Muscle layer of colon (tissue), 2 donors: ENCODE data around the gene NR3C1.

ENCODE experiments used
- H3K27ac ChIP-seq: one replicate; pipeline ENCODE4 v1.7.0; 2013; ENCODE audit warnings: low read depth, mild to moderate bottlenecking, low read length, moderate library complexity
- H3K27me3 ChIP-seq, 2 donors: one replicate each; pipeline ENCODE4 v1.7.0; 2013; ENCODE audit warnings: low read length in 2 of 2, mild to moderate bottlenecking in 2 of 2; ENCODE audit not compliant: insufficient read depth in 2 of 2, control insufficient read depth in 1 of 2
- H3K36me3 ChIP-seq: one replicate; pipeline ENCODE4 v1.7.0; 2013; ENCODE audit warnings: mild to moderate bottlenecking, low read length; ENCODE audit not compliant: insufficient read depth
- H3K4me1 ChIP-seq: one replicate; pipeline ENCODE4 v1.7.0; 2013; ENCODE audit warnings: mild to moderate bottlenecking, low read length; ENCODE audit not compliant: insufficient read depth
- H3K4me3 ChIP-seq, 2 donors: one replicate each; pipeline ENCODE4 v1.7.0; 2013; ENCODE audit warnings: low read length in 2 of 2, low read depth in 1 of 2, mild to moderate bottlenecking in 1 of 2, moderate library complexity in 1 of 2
- H3K9ac ChIP-seq: one replicate; pipeline ENCODE4 v1.7.0; 2013; ENCODE audit warnings: low read length
- H3K9me3 ChIP-seq: one replicate; pipeline ENCODE4 v1.7.0; 2013; ENCODE audit warnings: mild to moderate bottlenecking, low read length
- donor health status: abdominal sarcoma.
- donor health status: Adenocarcinoma of cecum.

Gene NR3C1

DNA sequence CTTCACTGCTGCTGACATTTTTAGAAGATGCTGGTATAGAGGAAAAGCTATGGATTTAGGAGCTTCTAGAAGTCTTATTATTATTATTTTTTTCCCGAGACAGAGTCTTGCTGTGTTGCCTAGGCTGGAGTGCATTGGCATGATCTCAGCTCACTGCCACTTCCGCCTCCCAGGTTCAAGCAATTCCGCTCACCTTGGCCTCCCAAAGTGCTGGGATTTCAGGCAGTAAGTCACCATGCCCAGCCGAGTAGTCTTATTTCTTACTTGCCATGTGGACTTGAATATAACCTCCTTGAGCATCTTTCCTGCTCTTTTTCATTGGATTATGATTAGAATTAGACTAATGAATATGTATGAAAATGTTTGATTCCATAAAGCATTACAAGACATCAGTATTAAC is 119.5 kb downstream of the NR3C1 start:
- Histone ChIP-seq H3K36me3 (peaks cover 7% of the 10 kb centered on the region), H3K27me3 (no peaks in the 10 kb centered on the region), H3K4me1 (no peaks in the 10 kb centered on the region), H3K4me3 (no peak overlapping the region), H3K9ac (no peak overlapping the region), H3K27ac (no peak overlapping the region), H3K9me3 (no peaks in the 10 kb centered on the region)

GRCh38 chr5:143281226-143281625 is 122.3 kb downstream of the NR3C1 start:
- no peak overlapping the region for H3K4me3 ChIP-seq
- H3K27me3 ChIP-seq: no peaks in the 10 kb centered on the region
- no peak overlapping the region for H3K9ac ChIP-seq
- H3K36me3 ChIP-seq: peaks cover 11% of the 10 kb centered on the region
- H3K9me3 ChIP-seq: no peaks in the 10 kb centered on the region
- H3K4me1 ChIP-seq: no peaks in the 10 kb centered on the region
- H3K27ac ChIP-seq: no peak overlapping the region

GRCh38 chr5:143279698-143280097 is 123.8 kb downstream of the NR3C1 start:
- no peaks in the 10 kb centered on the region for H3K27me3 ChIP-seq
- H3K9me3 ChIP-seq: no peaks in the 10 kb centered on the region
- no peak overlapping the region for H3K27ac ChIP-seq
- H3K9ac ChIP-seq: no peak overlapping the region
- H3K36me3 ChIP-seq: peaks cover 11% of the 10 kb centered on the region
- H3K4me3 ChIP-seq: no peak overlapping the region
- H3K4me1 ChIP-seq: no peaks in the 10 kb centered on the region

DNA sequence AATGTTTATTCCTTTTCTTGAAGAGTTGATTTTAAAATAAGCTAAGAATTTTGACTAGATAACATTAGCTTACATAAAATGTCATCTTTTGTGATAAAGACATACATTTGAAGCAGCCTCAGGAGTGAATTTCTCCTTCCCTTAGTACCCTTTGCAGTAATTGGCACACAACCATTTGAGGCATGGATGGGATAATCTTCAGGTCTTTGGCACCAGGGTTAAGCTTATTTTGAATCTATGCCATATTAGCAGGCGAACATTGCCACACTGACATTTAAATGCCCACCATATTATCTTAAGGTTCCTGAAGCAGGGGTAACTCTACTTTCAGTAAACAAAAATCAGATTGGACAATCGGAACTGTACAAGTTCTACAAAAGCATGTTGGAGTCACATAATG is 126.0 kb downstream of the NR3C1 start:
- no peak overlapping the region for H3K27ac ChIP-seq
- H3K4me1 ChIP-seq: no peaks in the 10 kb centered on the region
- H3K4me3 ChIP-seq: no peak overlapping the region
- H3K36me3 ChIP-seq: peaks cover 8% of the 10 kb centered on the region
- no peaks in the 10 kb centered on the region for H3K9me3 ChIP-seq
- H3K27me3 ChIP-seq: no peaks in the 10 kb centered on the region
- H3K9ac ChIP-seq: no peak overlapping the region

DNA sequence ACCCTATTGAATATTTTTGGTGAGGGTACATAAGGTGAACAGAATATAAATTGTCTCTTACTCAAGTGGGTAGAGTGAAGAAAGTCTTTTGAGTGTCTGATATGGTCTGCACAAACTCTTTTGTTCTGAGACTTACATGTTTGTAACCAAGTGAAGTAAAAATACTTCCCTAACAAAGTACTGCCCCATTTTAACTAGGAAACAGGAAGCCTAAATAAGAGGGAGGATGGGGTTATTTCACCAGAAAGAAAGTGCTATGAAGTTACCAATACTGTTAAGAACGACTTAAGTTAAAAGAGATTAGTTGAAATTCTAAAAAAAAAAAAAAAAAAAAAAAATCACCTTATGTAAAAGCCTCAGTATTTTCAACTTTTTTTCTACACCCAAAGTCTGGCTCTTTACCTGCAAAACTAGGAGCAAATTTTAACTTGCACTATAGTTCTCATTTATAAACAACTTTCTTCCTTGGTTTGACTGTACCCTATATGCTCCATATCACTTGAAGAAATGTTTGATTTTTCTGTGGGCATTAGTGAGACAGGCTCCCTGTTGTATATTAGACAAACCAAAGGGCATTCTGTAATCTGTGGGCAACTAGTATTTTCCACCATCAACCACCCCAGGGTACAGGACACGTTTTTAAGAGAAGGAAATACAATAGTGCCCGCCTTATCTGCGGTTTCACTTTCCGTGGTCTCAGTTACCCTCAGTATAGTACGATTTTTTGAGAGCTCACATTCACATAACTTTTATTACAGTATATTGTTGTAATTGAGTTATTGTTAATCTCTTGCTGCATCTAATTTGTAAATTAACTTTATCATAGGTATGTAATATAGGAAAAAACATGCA is 127.7 kb downstream of the NR3C1 start:
- H3K9ac ChIP-seq: no peak overlapping the region
- H3K27me3 ChIP-seq: no peaks in the 10 kb centered on the region
- H3K9me3 ChIP-seq: no peaks in the 10 kb centered on the region
- no peaks in the 10 kb centered on the region for H3K4me1 ChIP-seq
- no peak overlapping the region for H3K27ac ChIP-seq
- H3K36me3 ChIP-seq: peaks cover 7% of the 10 kb centered on the region
- H3K4me3 ChIP-seq: no peak overlapping the region

DNA sequence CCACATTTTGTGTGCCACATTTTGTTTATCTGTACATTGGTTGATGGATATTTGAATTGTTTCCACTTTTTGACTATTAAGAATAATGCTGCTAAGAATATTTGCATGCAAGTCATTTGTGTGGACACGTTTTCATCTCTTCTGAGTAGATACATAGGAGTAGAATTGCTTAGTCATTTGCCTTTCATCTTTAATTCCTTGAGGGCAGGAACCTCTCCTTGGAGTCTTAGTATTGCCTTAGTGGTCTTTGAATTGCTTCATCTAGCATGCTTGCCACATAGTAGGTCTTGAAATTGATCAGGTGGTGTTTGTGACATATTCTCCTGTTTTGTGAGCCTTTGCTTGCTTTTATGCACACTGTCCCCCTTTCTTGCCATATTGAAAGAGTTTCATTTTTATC is 128.5 kb downstream of the NR3C1 start:
- Histone ChIP-seq H3K27me3 (no peaks in the 10 kb centered on the region), H3K4me1 (no peaks in the 10 kb centered on the region), H3K9ac (no peak overlapping the region), H3K27ac (no peak overlapping the region), H3K4me3 (no peak overlapping the region), H3K36me3 (peaks cover 3% of the 10 kb centered on the region), H3K9me3 (no peaks in the 10 kb centered on the region)

GRCh38 chr5:143271431-143271830 is 132.1 kb downstream of the NR3C1 start:
- Histone ChIP-seq H3K9me3 (no peaks in the 10 kb centered on the region), H3K4me1 (no peaks in the 10 kb centered on the region), H3K36me3 (no peaks in the 10 kb centered on the region), H3K27ac (no peak overlapping the region), H3K9ac (no peak overlapping the region), H3K4me3 (no peak overlapping the region), H3K27me3 (no peaks in the 10 kb centered on the region)

DNA sequence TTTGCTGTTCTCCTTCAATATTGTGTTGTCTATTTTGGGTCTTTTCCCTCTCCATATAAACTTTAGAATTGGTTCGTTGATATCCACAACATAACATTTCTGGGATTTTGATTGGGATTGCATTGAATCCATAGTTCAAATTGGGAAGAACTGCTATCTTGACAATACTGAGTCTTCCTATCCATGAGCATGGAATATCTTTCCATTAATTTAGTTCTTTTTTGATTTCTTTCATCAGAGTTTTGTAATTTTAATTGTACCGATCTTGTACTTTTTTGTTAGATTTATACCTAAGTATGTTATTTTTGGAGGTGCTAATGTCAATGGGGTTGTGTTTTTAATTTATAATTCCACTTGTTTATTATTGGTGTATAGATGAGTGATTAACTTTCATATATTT is 135.1 kb downstream of the NR3C1 start:
- Histone ChIP-seq H3K36me3 (no peaks in the 10 kb centered on the region), H3K9me3 (no peaks in the 10 kb centered on the region), H3K27me3 (no peaks in the 10 kb centered on the region), H3K4me3 (no peak overlapping the region), H3K4me1 (no peaks in the 10 kb centered on the region), H3K27ac (no peak overlapping the region), H3K9ac (no peak overlapping the region)

GRCh38 chr5:143267186-143267585 is 136.3 kb downstream of the NR3C1 start:
- Histone ChIP-seq H3K9me3 (no peaks in the 10 kb centered on the region), H3K4me3 (no peak overlapping the region), H3K4me1 (no peaks in the 10 kb centered on the region), H3K27ac (no peak overlapping the region), H3K27me3 (no peaks in the 10 kb centered on the region), H3K9ac (no peak overlapping the region), H3K36me3 (no peaks in the 10 kb centered on the region)

DNA sequence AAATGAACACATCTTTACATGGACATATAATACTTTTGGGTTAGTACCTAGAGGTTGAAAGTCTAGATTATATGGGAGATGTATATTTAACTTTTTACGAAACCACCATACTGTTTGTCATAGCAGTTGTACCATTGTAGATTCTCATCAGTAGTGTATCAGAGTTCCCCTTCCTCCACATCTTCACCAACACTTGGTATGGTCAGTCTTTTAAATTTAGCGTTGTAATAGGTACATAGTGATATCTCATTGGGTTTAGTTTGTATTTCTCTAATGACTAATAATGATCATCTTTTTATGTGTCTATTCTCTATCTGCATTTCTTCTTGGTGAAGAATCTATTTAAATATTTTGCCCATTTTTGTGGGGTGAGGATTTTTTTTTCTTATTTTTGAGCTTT is 137.5 kb downstream of the NR3C1 start:
- Histone ChIP-seq H3K4me1 (no peaks in the 10 kb centered on the region), H3K27me3 (no peaks in the 10 kb centered on the region), H3K9me3 (no peaks in the 10 kb centered on the region), H3K27ac (no peak overlapping the region), H3K4me3 (no peak overlapping the region), H3K9ac (no peak overlapping the region), H3K36me3 (no peaks in the 10 kb centered on the region)

DNA sequence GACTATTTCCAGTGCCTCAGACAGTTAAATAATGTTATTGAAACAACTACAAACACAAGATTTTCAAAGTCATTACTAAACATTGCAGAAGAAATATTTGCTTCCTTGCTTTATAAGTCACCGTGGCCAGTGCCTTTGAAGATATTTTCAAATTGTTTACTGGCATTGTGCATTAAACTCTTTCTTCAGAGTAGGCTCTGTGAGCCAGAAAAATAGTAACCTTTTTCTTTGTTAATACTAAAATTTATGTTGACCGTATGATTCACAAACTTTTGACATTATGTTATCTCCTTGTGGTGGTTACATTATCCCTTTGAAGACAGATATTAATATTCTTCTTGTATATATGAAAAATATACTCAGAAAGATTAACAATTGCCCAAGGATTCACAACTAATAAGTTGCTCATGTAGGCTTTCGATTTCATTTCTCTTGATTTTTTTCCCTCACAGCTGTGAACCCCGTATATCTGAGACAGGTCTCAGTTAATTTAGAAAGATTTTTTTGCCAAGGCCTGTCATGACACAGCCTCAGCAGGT is 140.1 kb downstream of the NR3C1 start:
- H3K27me3 ChIP-seq: no peaks in the 10 kb centered on the region
- H3K9ac ChIP-seq: no peak overlapping the region
- H3K4me3 ChIP-seq: no peak overlapping the region
- no peaks in the 10 kb centered on the region for H3K36me3 ChIP-seq
- H3K4me1 ChIP-seq: no peaks in the 10 kb centered on the region
- no peak overlapping the region for H3K27ac ChIP-seq
- H3K9me3 ChIP-seq: no peaks in the 10 kb centered on the region
